ENCODE results near the gene ENO3.
"Not testable (repeated sequence)": the region's sequence is repeated elsewhere in the genome, so short reads cannot be mapped to it uniquely, and the experiment has no call there.

- TF ChIP-seq CTCF, POLR2A (IDR thresholded peaks at IDR 0.05): not testable (repeated sequence)
These were observed 24.2 kb upstream of the ENO3 start for GRCh38 chr17:4926577-4927335.
